Stimulated activated CD8-positive, alpha-beta memory T cell treated with anti-CD3 and anti-CD28 coated beads, Interleukin-4, amount 100 ng/mL, for 24 hours (primary cell): ENCODE measurements around the gene CCDC146.
"Not testable (repeated sequence)": the region's sequence is repeated elsewhere in the genome, so short reads cannot be mapped to it uniquely, and the experiment has no call there.

Source experiments
- DNase-seq: peaks from one replicate; pipeline ENCODE4 v3.0.0-alpha.2; 2020; ENCODE audit warnings: low read depth

The CCDC146 gene

DNA sequence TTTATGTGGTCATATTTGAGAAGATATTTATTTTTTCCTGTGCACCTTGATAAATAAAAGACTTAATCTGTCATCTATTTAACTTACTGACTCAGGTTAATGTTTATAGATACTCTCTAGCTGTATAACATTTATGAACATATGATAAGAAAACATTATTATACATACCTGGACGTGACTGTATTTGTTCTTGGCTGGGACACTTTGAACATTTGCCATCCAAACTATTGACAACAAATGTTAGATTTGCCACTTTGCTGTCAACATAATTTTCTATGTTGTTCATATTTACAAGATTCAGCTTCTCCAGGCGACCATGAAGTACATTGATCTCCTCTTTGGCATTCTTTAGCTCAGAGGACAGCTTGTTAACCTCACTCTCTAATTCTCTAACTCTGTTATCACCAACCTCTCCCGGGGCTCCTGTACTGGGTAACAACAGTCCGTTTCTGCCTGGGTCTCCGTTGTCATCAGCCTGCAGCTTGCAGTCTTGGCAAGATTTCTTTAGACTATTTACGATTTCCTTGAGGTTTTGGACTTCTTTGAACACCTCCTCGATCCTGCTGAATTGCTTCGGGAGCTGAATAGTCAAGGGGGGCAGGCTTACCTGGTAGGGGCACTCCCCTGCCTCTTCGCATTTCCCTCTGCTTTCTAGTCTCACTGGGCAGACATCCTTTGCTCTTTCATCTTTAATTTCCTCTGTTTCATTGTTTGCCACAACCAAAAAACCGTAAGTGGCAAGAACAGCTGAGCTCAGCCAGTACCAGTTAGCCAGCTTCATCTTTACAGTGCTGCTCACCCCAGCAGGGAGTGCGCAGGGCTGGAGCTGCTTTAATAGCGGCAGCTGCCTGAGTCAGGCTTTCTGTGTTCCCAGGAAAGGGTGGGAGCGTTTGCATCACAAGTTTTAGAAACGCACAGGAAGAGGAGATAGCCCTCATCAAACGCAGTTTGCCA, 76.9 kb downstream of the CCDC146 start, which contains the start of gene FGL2:
Gene FGL2 (minus strand): TSS at position 807 of the 954 bp plus-strand sequence. CDS start 26 bp downstream, at position 781.
- no peak for DNase-seq

- DNase-seq = no peak
Observed at GRCh38 chr7:77200542-77200941, 78.1 kb downstream of the CCDC146 start.

- DNase-seq = no peak
Observed at GRCh38 chr7:77202481-77202976, 80.1 kb downstream of the CCDC146 start.

DNA sequence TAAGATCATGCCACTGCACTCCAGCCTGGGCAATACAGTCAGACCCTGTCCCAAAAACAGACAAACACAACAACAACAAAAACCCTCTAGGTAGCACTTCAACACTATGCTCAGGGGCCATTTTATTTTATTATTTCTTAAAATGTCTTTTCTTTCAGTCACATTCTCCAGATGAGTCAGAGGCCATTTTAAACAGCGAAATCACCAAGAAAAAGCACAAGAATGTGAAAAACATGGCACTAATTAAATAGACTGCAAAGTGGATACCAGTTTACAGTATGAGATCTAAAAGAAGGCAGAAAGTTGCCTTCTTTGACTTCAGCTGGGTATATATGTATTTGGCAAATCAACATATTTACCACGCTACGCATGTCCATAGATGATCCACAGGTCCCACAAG, 83.3 kb downstream of the CCDC146 start:
- no peak for DNase-seq

- DNase-seq = no peak
Observed at GRCh38 chr7:77208416-77208815, 86.0 kb downstream of the CCDC146 start.

DNA sequence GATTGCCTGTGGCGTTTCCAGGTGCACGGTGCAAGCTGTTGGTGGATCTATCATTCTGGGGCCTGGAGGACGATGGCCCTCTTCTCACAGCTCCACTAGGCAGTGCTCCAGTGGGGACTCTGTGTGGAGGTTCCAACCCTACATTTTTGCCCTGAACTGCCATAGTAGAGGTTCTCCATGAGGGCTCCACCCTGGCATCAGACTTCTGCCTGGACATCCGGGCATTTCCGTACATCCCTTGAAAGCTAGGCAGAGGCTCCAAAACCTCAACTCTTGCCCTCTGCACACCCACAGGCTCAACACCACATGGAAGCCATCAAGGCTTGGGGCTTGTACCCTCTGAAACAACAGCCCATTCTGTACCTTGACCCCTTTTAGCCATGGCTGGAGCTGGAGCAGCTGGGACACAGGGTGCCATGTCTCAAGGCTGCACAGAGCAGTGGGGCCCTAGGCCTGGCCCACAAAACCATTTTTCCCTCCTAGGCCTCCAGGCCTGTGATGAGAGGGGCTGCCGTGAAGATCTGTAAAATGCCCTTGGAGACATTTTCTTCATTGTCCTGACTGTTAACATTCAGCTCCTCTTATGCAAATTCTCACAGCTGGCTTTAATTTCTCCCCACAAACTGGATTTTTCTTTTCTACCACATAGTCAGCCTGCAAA, 87.2 kb downstream of the CCDC146 start:
- DNase-seq = no peak

DNA sequence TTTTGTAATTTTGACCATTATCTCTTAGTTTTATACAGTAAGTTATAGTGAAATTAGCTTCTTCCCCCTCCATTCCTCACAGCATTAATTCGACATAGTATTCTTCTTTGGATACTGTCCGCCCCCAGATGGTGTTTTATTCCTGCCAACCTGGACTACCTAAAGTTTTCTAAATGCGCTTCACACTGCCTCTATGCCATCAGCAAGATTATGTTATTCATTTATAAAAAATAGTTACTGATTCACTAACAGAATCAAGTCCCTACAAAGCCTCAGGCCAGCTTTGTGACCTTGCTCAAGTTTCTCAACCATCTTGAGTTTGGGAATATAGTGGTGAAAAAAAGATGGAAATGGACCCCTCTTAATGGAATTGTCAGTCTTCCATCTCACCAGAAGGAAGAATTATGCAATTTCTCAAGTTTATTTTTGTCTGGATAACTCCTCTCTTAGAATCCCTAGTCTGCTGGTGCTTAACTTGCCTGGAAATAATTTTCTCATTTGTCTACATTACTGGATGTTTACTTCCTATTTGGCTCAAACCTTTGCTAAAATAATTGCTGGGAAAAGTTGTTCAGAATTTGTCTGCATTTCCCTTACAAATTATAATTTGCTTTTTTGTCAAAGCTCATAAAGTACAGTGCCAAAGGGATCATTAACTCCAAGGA, 93.9 kb downstream of the CCDC146 start:
- no peak for DNase-seq

- no peak for DNase-seq
Observed at GRCh38 chr7:77217474-77218185, 95.2 kb downstream of the CCDC146 start.

- DNase-seq = not testable (repeated sequence)
Observed at GRCh38 chr7:77219701-77220331, 97.4 kb downstream of the CCDC146 start.

- no peak for DNase-seq
Observed at GRCh38 chr7:77222065-77222464, 99.7 kb downstream of the CCDC146 start.

- DNase-seq = no peak
Observed at GRCh38 chr7:77222819-77223218, 100.4 kb downstream of the CCDC146 start.

- DNase-seq = no peak
Observed at GRCh38 chr7:77223261-77223660, 100.8 kb downstream of the CCDC146 start.

- no peak for DNase-seq
Observed at GRCh38 chr7:77226357-77226839, 104.0 kb downstream of the CCDC146 start.

DNA sequence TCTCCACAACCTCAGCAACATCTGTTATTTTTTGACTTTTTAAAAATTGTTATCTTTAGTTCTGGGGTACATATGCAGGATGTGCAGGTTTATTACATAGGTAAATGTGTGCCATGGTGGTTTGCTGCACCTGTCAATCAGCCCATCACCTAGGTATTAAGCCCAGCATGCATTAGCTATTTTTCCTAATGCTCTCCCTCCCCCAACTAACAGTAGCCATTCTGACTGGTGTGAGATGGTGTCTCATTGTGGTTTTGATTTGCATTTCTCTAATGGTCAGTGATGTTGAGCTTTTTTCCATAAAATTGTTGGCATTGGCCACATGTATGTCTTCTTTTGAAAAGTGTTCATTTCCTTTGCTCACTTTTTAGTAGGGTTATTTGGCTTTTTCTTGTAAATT, 106.4 kb downstream of the CCDC146 start:
- not testable (repeated sequence) for DNase-seq

GRCh38 chr7:77232467-77232866, 110.1 kb downstream of the CCDC146 start:
- DNase-seq = no peak

DNA sequence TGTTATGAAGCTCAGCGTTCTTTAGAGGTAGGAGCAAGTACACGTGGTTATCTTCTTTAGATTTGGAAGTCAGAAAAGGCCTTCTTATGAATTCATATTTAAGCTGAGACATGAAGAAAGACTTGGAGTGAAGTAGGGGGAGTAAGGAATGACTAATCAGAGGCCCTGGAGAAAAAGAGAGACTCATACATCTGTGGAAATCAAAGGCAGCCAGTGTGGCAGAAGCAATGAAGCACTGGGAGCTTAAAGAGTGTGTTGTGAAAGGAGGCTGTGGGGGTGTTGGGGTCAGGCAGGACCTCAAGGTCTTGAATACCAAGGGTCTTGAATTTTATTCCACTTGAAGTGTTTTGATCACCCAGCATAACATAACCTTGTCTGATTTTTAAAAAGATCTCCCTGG, 112.9 kb downstream of the CCDC146 start:
- no peak for DNase-seq

GRCh38 chr7:77238703-77239136, 116.3 kb downstream of the CCDC146 start:
- no peak for DNase-seq

DNA sequence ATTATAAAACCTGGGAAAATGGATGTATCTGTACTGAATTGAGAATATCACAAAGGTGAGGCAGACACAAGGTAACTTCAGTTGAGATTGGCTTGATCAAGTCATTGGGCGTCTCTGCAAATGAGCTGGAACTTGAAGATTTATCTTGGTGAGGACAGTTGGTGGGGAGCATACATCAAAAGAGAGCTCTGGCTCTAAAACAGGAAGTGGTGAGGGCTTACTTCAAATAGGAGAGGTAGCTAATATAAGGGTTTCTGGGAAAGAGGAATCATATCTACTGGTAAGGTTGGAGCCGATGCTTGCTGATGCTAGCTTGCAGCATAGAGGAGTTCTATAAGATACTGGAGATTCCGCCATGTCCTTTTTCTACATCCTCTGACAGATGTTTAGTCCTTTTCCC, 117.1 kb downstream of the CCDC146 start:
- DNase-seq = no peak

- no peak for DNase-seq
Observed at GRCh38 chr7:77242068-77242467, 119.7 kb downstream of the CCDC146 start.

- no peak for DNase-seq
Observed at GRCh38 chr7:77242554-77242953, 120.1 kb downstream of the CCDC146 start.
